SK-N-SH (cell line): ENCODE data around the gene KCNH8. TPM values are rescaled to one million over a fixed set of nuclear protein-coding genes. Genes with fewer than 3 reads are reported as not detected.

Experiments
- CTCF ChIA-PET: fragments of 300-600, 350-600 bp; formaldehyde crosslinking; extraction: SDS; loops from one replicate; lab custom pipeline; 2021; lab: Yijun Ruan, JAX
- POLR2A ChIA-PET: fragments of 350-600 bp; sonication (Branson Sonifier 250); formaldehyde crosslinking; extraction: SDS; loops from one replicate; lab custom pipeline; 2020; ENCODE audit warnings: antibody characterized with exemption, inconsistent platforms; lab: Yijun Ruan, JAX
- DNase-seq: peaks from one replicate; pipeline ENCODE4 v3.0.0; 2012
- H2AFZ ChIP-seq: fragments of 200-600 bp; sonication (generic); 2 replicates; pipeline ENCODE4 v1.8.1; 2016; ENCODE audit warnings: antibody characterized with exemption, mild to moderate bottlenecking, low read depth
- H3F3A ChIP-seq: fragments of 200-600 bp; sonication (generic); replicated peaks from 2 replicates; pipeline ENCODE3; 2016; ENCODE audit warnings: antibody characterized with exemption, mild to moderate bottlenecking; ENCODE audit not compliant: insufficient read depth
- H3K27ac ChIP-seq, 2 experiments: fragments of 200-500 bp in 1 of 2; fragments of 200-600 bp in 1 of 2; sonication (Bioruptor generic) in 1 of 2; sonication (generic), shearing (Covaris generic) in 1 of 2; 2 replicates each; pipeline versions ENCODE4 v1.5.1 to v1.6.1; 2014 to 2016; ENCODE audit warnings: low read depth in 2 of 2, inconsistent platforms in 1 of 2, low read length in 1 of 2, mild to moderate bottlenecking in 1 of 2, mixed read lengths in 1 of 2
- H3K27me3 ChIP-seq: fragments of 200-600 bp; sonication (generic), shearing (Covaris generic); 2 replicates; pipeline ENCODE4 v1.6.1; 2016; ENCODE audit warnings: mixed run types; ENCODE audit not compliant: insufficient read depth
- H3K36me3 ChIP-seq, 2 experiments: fragments of 200-500 bp in 1 of 2; fragments of 200-600 bp in 1 of 2; sonication (Bioruptor generic) in 1 of 2; sonication (generic) in 1 of 2; replicated peaks in 1 of 2; 2 replicates each; pipeline versions ENCODE3 to v1.5.1; 2014 to 2016; ENCODE audit warnings: low read length in 1 of 2, mild to moderate bottlenecking in 1 of 2; ENCODE audit not compliant: insufficient read depth in 2 of 2, control insufficient read depth in 1 of 2
- H3K4me1 ChIP-seq, 2 experiments: fragments of 200-500 bp in 1 of 2; fragments of 200-600 bp in 1 of 2; sonication (Bioruptor generic) in 1 of 2; sonication (generic), shearing (Covaris generic) in 1 of 2; 2 replicates each; pipeline versions ENCODE4 v1.5.1 to v1.6.1; 2014 to 2016; ENCODE audit warnings: low read depth in 1 of 2, low read length in 1 of 2, mixed run types in 1 of 2; ENCODE audit not compliant: insufficient read depth in 2 of 2, control insufficient read depth in 1 of 2
- H3K4me2 ChIP-seq: fragments of 200-600 bp; sonication (generic), shearing (Covaris generic); 2 replicates; pipeline ENCODE4 v1.6.1; 2017; ENCODE audit warnings: mixed run types
- H3K4me3 ChIP-seq, 2 experiments: fragments of 200-500 bp in 1 of 2; fragments of 200-600 bp in 1 of 2; sonication (Bioruptor generic) in 1 of 2; sonication (generic), shearing (Covaris generic) in 1 of 2; 2 replicates each; pipeline versions ENCODE4 v1.5.1 to v1.8.1; 2014 to 2016; ENCODE audit warnings: low read depth in 2 of 2, inconsistent platforms in 1 of 2, low read length in 1 of 2, mild to moderate bottlenecking in 1 of 2, mixed read lengths in 1 of 2, moderate library complexity in 1 of 2
- H3K79me2 ChIP-seq: fragments of 200-600 bp; sonication (generic); 2 replicates; pipeline ENCODE4 v1.8.1; 2017; ENCODE audit warnings: mild to moderate bottlenecking; ENCODE audit not compliant: insufficient read depth
- H3K9ac ChIP-seq: fragments of 200-600 bp; sonication (generic); 2 replicates; pipeline ENCODE4 v1.6.1; 2017; ENCODE audit warnings: mixed run types
- H3K9me2 ChIP-seq: fragments of 200-600 bp; sonication (generic); 2 replicates; pipeline ENCODE4 v1.6.1; 2017; ENCODE audit warnings: mixed run types
- H3K9me3 ChIP-seq: fragments of 200-600 bp; sonication (generic); 2 replicates; pipeline ENCODE4 v1.6.1; 2017; ENCODE audit warnings: mixed run types, mild to moderate bottlenecking, moderate library complexity
- H4K20me1 ChIP-seq: fragments of 200-600 bp; sonication (generic); 2 replicates; pipeline ENCODE4 v1.6.1; 2017; ENCODE audit warnings: mild to moderate bottlenecking, mixed run types; ENCODE audit not compliant: insufficient read depth
- CTCF ChIP-seq: fragments of 200-600 bp; sonication (generic); IDR thresholded peaks from 2 replicates; pipeline ENCODE4 v1.6.1; 2017; ENCODE audit warnings: antibody characterized with exemption, mild to moderate bottlenecking, moderate library complexity
- EP300 ChIP-seq, 2 experiments: IDR thresholded peaks; 2 replicates each; pipeline versions ENCODE4 v1.4.0 to v1.6.1; 2012; ENCODE audit warnings: borderline replicate concordance in 1 of 2, low read depth in 1 of 2, low read length in 1 of 2
- EZH2phosphoT487 ChIP-seq: fragments of 200-600 bp; sonication (generic); IDR thresholded peaks from 2 replicates; pipeline ENCODE4 v1.6.1; 2017; ENCODE audit warnings: low read depth, mixed run types, mild to moderate bottlenecking, antibody characterized with exemption, moderate library complexity, borderline replicate concordance
- FOSL2 ChIP-seq: IDR thresholded peaks from 2 replicates; pipeline ENCODE4 v1.4.0; 2012; ENCODE audit warnings: low read depth, mild to moderate bottlenecking, moderate library complexity, borderline replicate concordance
- GATA2 ChIP-seq: sonication (generic); formaldehyde crosslinking; IDR thresholded peaks from 2 replicates; pipeline ENCODE4 v1.5.0; 2020; ENCODE audit warnings: mild to moderate bottlenecking, missing genetic modification reagents
- IRF3 ChIP-seq: fragments of 150-350 bp; IDR thresholded peaks from 2 replicates; pipeline ENCODE4 v1.6.1; 2016; ENCODE audit warnings: mild to moderate bottlenecking, low read depth, low read length
- JUND ChIP-seq: IDR thresholded peaks from 2 replicates; pipeline ENCODE4 v1.4.0; 2012
- MEF2A ChIP-seq: IDR thresholded peaks from 2 replicates; pipeline ENCODE4 v1.4.0; 2012; ENCODE audit warnings: low read depth, borderline replicate concordance
- MXI1 ChIP-seq: IDR thresholded peaks from 2 replicates; pipeline ENCODE4 v1.6.1; 2012; ENCODE audit warnings: mild to moderate bottlenecking, low read depth, low read length, improper control_type of control experiment
- NFIC ChIP-seq: IDR thresholded peaks from 2 replicates; pipeline ENCODE4 v1.4.0; 2012; ENCODE audit warnings: borderline replicate concordance
- NRF1 ChIP-seq: IDR thresholded peaks from 2 replicates; pipeline ENCODE4 v1.6.1; 2012; ENCODE audit warnings: low read depth, mild to moderate bottlenecking, low read length
- POLR2AphosphoS5 ChIP-seq: IDR thresholded peaks from 2 replicates; pipeline ENCODE4 v1.6.1; 2012; ENCODE audit warnings: low read depth, low read length
- RAD21 ChIP-seq: IDR thresholded peaks from 2 replicates; pipeline ENCODE4 v1.6.1; 2012; ENCODE audit warnings: mild to moderate bottlenecking, low read length
- RCOR1 ChIP-seq: fragments of 150-350 bp; IDR thresholded peaks from 2 replicates; pipeline ENCODE4 v1.6.1; 2017; ENCODE audit warnings: antibody characterized with exemption, low read length
- SMC3 ChIP-seq: IDR thresholded peaks from 2 replicates; pipeline ENCODE4 v1.6.1; 2012; ENCODE audit warnings: low read depth, low read length, improper control_type of control experiment
- TAF1 ChIP-seq: IDR thresholded peaks from 2 replicates; pipeline ENCODE4 v1.6.1; 2012; ENCODE audit warnings: low read depth, mild to moderate bottlenecking, low read length, moderate library complexity, borderline replicate concordance
- TCF12 ChIP-seq: IDR thresholded peaks from 2 replicates; pipeline ENCODE4 v1.4.0; 2012
- USF1 ChIP-seq: IDR thresholded peaks from 2 replicates; pipeline ENCODE4 v1.4.0; 2012; ENCODE audit warnings: low read depth, borderline replicate concordance
- USF2 ChIP-seq: fragments of 150-350 bp; IDR thresholded peaks from 2 replicates; pipeline ENCODE4 v1.6.1; 2017; ENCODE audit warnings: antibody characterized with exemption, low read length, low read depth, borderline replicate concordance
- YY1 ChIP-seq: IDR thresholded peaks from 2 replicates; pipeline ENCODE4 v1.4.0; 2012; ENCODE audit warnings: low read depth, mild to moderate bottlenecking
- ZBTB33 ChIP-seq: IDR thresholded peaks from 2 replicates; pipeline ENCODE4 v1.4.0; 2012; ENCODE audit warnings: low read depth, borderline replicate concordance
- WGBS: methylation state at CpG from one replicate; pipeline ENCODE4 v1.1.6; 2017; ENCODE audit warnings: low lambda C conversion rate; 5-methylcytosine and 5-hydroxymethylcytosine counted together
- polyA plus RNA-seq, 3 experiments: library from polyadenylated mRNA; depleted of rRNA; stranded (reverse); fragments of >200 nt; gene quantifications; 2 replicates each; pipeline ENCODE4 v1.2.3, GENCODE V29; 2012

Gene KCNH8
- polyA plus RNA-seq, 1 of the 3 experiments (the other 2 are of a cell fraction), result 0.05 TPM

- ChIA-PET CTCF (no interaction called here), POLR2A (no interaction called here)
- no peak overlapping the region for H2AFZ ChIP-seq
- no peaks in the 10 kb centered on the region for H3K9me2 ChIP-seq
- no peak for DNase-seq
- no peaks in the 10 kb centered on the region for H3K4me1 ChIP-seq
- WGBS, result 22% methylated on average over 2 of the region's 2 CpGs
- H3K4me3 ChIP-seq, result no peak overlapping the region
- H3K79me2 ChIP-seq, result no peaks in the 10 kb centered on the region
- no peak for TF ChIP-seq ZBTB33
- TF ChIP-seq SMC3, result no peak
- no peak for TF ChIP-seq NRF1
- no peak for TF ChIP-seq MEF2A
- TF ChIP-seq EP300 (IDR thresholded peaks at IDR 0.05; ENCODE audit: borderline replicate concordance in 1 of 2, low read depth in 1 of 2, low read length in 1 of 2), result no peak
- no peak for TF ChIP-seq IRF3
- TF ChIP-seq EZH2phosphoT487, result no peak
- TF ChIP-seq CTCF, result no peak
- no peak for TF ChIP-seq YY1
- no peak for TF ChIP-seq GATA2 (CRISPR knock-in tag)
- TF ChIP-seq RCOR1, result no peak
- no peak for TF ChIP-seq FOSL2
- no peak overlapping the region for H3K27ac ChIP-seq
- no peaks in the 10 kb centered on the region for H3F3A ChIP-seq
- H3K9me3 ChIP-seq, result no peaks in the 10 kb centered on the region
- H3K4me2 ChIP-seq, result no peak overlapping the region
- no peak overlapping the region for H3K9ac ChIP-seq
- no peaks in the 10 kb centered on the region for H3K27me3 ChIP-seq
- no peaks in the 10 kb centered on the region for H3K36me3 ChIP-seq
- H4K20me1 ChIP-seq, result no peaks in the 10 kb centered on the region
Measured at GRCh38 chr3:19226479-19226878, 78.2 kb downstream of the KCNH8 start.

GRCh38 chr3:19228167-19228566 lies 79.9 kb downstream of the KCNH8 start:
- POLR2A ChIA-PET, result no interaction called here
- TF ChIP-seq MXI1, result no peak
- TF ChIP-seq TCF12, result no peak
- no peak for TF ChIP-seq FOSL2
- TF ChIP-seq RCOR1, result no peak
- TF ChIP-seq JUND, result no peak
- no peak for TF ChIP-seq TAF1
- no peak for TF ChIP-seq YY1
- TF ChIP-seq USF2, result no peak
- no peak for TF ChIP-seq RAD21
- no peak for TF ChIP-seq USF1
- no peak for TF ChIP-seq NFIC
- no peak for TF ChIP-seq POLR2AphosphoS5
- no peak for TF ChIP-seq GATA2 (CRISPR knock-in tag)

More at GRCh38 chr3:19228167-19228566, 79.9 kb downstream of the KCNH8 start:
- no peaks in the 10 kb centered on the region for H3K9me3 ChIP-seq
- H3K79me2 ChIP-seq, result no peaks in the 10 kb centered on the region
- no peak overlapping the region for H3K27ac ChIP-seq
- CTCF ChIA-PET, result interaction anchor here (0.6 to 1.6 kb wide), 2 partner anchors 16 to 73 kb away, joined by 3 read pairs; no protein-coding TSS in a partner anchor
- H3K9ac ChIP-seq, result no peak overlapping the region
- H3K4me2 ChIP-seq, result no peak overlapping the region
- 35% methylated on average over 3 of the region's 3 CpGs for WGBS
- no peaks in the 10 kb centered on the region for H4K20me1 ChIP-seq
- H2AFZ ChIP-seq, result no peak overlapping the region
- H3F3A ChIP-seq, result no peaks in the 10 kb centered on the region
- H3K4me1 ChIP-seq, result no peaks in the 10 kb centered on the region
- no peak for DNase-seq
- H3K36me3 ChIP-seq, result no peaks in the 10 kb centered on the region
- H3K4me3 ChIP-seq, result no peak overlapping the region
- H3K9me2 ChIP-seq, result no peaks in the 10 kb centered on the region
- H3K27me3 ChIP-seq, result no peaks in the 10 kb centered on the region
